Measurements from ENCODE around the gene ZDBF2.
"Not testable (repeated sequence)": the region's sequence is repeated elsewhere in the genome, so short reads cannot be mapped to it uniquely, and the experiment has no call there.

The ZDBF2 gene

DNA sequence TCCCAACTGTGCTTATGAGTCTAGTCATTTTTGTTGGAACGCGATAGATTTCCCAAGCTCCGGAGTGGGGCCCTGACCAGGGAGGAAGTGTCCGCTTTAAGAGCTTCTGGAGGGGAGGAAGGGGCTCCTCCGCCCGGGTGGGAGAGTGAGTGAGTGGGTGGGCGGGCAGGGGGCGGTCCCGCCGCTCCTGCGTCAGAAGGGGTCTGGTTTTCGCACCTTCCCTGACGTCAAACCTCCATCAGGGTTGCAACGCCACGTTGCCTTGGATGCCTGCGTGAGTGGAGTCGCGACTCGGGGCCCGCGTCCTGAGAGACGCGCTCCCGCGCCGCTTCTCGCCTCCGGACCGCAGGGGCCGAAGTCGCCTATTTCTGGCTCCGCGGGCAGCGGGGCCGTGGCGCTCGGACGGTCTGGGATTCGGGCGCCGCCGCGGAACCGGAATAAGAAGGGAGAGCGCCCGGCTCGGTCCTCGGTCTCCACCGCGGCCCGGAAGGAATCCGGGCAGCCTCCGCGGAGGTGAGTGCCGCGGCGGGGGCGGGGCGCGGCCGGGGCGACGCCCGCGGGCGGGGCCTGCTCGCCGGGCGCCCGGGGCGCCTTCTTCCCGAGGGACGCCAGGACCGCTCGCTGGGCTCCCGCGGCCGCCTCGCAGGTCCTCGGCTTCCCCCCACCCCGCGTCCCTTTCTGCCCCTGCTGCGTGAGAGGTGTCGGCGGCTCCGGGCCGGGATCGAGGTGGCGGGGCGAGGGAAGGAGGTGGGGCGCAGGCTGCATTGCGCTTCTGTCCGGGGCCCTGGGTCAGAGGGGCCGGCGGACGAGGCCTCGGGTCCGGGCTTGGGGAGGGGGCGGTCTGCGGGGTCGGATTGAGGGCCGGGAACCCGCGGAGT lies at the start of gene ZDBF2:
Gene ZDBF2, plus strand, starts transcription at position 230 of the 878 bp plus-strand sequence. CDS start 7,187 bp downstream, outside the sequence.
- DNase-seq, result peak; percentile 14

DNA sequence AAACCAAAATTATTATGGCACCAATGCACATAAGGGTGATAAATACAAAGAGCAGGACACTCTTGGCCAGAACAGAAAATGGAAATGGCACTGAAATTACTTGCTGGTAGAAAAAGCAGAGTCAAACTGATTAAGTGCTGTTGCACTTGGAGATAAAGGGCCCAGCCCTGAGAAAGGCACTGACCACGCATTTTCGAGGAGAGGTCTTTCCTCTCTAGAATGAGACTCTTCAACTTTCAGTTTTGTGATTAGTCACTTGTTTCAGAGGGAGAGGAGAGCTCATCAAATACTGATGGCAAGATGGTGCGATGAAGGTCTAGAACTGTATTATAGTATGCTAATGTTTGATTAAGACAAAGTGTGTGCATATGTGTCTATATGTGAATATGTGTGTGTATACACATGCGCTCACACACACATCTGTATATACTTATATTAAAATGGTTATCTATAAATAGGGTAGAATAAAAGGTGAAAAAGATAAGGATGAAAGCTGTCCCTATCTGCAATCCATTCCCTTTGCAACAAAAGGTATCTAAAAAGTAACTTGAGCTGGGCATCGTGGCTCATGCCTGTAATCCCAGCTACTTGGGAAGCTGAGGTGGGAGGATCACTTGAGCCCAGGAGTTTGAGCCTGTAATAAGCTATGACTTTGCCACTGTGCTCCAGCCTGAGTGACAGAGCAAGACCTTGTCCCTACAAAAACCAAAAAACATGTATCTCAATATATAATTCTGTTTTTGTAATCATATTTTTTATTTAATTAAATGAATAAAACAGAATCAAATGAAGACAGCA lies 48.8 kb upstream of the ZDBF2 start:
- DNase-seq, result no peak

DNA sequence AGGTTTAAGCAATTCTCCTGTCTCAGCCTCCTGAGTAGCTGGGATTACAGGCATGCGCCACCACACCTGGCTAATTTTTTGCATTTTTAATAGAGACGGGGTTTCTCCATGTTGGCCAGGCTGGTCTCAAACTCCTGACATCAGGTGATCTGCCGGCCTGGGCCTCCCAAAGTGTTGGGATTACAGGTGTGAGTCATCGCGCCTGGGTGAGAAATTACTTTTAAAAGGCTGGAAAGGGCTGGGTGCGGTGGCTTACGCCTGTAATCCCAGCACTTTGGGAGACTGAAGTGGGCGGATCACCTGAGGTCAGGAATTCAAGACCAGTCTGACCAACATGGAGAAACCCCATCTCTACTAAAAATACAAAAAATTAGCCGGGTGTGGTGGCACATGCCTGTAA lies 45.8 kb upstream of the ZDBF2 start:
- DNase-seq, result not testable (repeated sequence)

DNA sequence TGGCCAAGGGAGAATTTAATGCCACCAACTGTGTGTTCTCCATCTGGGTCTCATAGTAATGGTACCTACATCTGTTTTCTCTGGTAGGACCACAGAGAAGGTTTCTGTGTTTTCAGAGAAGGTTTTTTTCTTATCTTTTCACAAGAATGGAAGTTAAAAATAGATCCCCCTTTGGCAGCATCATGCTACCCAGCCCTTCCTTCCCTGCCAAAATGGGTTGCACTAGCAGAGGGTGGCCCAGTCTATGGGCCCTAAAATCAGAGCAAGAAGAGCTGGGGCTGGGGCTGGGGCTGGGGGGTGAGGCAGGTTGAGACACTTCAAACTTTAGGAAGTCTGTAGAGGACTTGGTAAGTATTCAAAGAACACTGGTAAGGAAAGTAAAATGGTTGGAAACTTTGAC lies 44.8 kb upstream of the ZDBF2 start:
- no peak for DNase-seq

DNA sequence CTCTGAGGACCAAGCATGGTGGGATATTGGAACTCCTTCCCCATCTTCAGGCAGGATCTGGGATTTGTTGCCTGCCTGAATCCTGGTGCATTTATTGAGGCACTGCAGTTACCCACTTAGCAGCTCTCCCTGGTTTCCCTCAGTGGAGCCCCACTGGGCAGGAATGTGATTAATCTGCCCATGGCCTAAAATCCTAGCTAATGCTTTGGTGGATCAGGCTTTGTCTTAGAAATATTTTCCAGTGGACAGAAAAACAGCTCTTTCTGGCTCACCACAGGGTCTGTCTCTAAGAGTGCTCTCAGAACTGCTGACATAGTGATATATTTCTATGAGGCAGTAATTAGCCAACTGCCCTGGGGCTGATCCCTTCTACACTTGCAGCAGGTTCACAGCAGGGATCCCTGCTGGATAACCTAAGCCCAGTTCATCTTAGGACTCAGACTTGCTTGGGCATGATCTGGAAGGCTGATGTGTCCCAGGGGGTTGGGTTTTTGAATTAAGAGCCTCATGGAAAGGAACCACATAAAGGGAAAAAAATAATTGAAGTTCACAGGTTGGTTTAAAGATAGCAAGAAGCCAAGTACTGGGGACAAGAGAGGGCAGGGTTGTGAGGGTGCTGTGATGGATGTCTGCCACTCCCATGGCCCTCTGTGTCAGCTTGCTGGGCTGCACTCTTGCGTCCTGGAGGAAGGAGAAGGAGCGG lies 44.3 kb upstream of the ZDBF2 start:
- no peak for DNase-seq

DNA sequence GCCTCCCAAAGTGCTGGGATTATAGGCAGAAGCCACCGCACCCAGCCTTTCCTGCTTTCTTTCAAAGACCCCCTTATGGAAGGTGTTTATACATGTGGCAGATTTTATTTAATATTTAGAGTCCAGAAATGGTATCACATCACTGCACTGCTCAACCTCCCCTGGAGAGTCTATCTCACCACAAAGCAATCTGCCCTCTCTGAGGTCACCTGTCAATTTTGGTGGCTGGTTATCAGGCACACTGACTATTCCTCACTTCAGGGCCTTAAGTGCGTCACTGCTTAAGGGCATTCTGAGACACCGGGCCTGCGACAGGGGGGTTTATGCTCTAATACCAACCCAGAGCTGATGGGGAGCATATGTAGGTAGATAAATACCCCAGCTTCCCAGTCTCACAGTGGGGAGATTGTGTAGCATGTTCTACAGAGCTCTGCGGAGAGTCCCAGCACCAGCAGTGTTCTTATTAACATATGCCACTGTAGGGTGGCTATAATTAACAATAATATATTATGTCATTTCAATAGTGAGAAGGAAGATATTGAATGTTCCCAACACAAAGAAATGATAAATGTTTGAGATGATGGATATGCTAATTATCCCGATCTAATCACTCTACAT lies 42.7 kb upstream of the ZDBF2 start:
- no peak for DNase-seq

DNA sequence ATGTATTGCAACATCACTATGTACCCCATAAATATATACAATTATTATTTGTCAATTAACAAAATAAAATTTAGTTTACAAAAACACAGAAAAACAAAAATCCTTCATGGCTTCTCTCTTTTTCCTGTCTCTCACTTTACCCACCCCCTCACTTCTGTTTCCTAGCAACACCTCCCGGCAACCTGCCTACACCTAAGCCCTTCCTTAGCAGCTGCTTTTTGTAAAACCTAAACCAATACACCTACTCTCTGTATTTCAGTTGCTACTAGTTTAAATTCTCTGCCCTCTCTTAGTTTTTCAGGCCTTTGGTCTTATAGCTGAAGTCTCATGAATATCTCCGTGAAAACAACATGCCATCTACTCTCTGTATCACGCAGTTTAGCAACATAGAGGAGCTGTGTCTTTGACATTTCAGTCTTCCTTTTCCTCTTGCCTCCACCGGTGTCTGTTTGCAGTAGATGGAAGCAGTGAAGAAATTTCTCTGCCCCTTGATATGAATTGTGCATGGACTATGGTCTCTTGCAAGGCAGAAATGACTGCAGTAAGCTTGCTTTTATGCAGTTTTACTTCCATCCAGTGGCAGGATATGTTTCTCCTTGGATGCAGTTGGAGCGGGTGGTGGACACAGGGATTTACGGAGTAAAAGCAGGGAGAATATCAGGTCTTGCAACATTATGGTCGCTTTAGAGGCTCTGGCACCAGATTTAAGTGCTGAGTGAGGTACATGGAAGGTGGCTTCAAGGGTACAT lies 42.0 kb upstream of the ZDBF2 start:
- DNase-seq, result no peak

DNA sequence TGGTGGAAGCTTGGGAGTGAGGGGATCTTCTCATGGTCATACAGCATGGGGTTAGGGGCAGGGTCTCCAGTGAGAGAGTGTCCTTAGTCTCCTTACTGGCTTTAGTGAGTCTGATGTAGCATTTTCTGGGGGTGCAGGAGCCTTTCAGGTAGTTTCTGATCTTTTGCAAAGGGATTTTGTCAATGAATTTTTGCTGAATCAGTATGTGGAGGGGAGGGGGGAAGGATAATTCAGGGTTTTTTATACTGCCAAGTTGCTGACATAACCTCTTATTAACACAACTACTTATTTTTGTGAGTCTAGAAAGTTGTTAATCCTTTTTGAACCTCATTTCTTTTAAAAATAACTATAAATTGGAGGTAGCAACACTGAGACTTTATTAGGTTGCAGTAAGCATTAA lies 35.3 kb upstream of the ZDBF2 start:
- DNase-seq, result no peak

DNA sequence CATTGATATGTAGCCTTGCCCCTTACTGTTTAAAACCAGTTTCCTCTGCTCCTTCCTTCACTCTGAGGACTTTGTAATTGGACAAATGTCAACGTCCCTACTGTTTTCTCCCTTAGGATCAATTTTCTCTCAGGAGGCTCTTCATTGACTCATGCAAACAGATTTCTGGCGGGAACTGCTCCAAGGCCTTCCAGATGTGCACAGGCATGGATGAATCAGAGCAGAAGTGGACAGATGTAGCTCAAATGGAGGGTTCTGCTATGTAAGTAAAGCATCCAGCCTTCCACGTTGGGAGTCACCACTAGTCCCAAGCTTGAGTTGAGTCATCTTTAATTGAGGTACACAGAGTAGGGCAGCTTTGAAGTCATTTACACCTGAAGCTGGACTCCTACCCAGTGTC lies 34.1 kb upstream of the ZDBF2 start:
- DNase-seq, result no peak

DNA sequence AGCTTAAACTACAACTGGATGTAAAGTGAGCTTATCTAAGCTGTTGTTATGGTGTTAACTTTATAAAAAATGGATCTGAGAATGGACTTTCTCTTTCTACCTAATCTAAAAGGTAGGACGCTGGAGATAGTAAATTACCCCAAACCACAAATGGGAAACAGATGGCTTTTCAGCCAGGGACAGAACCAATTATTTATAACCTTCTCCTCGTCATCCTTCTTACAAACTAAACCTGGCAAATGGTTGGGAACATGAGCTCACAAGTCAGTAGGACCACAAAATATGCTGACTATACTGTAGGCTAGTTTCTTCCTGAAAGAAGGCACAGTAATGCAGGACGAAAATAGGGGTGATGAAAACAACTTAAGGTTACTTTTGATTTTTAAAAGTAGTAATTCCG lies 32.7 kb upstream of the ZDBF2 start:
- no peak for DNase-seq

DNA sequence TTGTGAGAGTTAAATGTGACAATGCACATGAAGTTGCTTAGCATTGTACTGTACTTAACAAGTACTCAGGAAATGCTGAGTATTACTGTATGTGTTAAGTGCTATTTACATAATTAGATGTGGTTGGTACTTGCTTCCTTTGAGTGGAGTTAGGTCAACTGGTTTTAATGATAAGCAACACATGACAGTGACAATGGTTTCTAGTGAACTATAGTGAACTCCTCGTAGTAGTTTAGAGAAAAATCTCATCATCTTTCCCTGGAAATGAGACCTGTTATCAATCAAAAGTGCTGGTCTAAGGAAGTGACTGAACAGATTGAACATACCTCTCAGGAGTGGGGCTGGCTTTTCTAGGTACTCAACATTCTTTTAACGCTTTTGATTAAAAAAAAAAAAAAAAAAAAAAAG lies 29.2 kb upstream of the ZDBF2 start:
- DNase-seq, result no peak

DNA sequence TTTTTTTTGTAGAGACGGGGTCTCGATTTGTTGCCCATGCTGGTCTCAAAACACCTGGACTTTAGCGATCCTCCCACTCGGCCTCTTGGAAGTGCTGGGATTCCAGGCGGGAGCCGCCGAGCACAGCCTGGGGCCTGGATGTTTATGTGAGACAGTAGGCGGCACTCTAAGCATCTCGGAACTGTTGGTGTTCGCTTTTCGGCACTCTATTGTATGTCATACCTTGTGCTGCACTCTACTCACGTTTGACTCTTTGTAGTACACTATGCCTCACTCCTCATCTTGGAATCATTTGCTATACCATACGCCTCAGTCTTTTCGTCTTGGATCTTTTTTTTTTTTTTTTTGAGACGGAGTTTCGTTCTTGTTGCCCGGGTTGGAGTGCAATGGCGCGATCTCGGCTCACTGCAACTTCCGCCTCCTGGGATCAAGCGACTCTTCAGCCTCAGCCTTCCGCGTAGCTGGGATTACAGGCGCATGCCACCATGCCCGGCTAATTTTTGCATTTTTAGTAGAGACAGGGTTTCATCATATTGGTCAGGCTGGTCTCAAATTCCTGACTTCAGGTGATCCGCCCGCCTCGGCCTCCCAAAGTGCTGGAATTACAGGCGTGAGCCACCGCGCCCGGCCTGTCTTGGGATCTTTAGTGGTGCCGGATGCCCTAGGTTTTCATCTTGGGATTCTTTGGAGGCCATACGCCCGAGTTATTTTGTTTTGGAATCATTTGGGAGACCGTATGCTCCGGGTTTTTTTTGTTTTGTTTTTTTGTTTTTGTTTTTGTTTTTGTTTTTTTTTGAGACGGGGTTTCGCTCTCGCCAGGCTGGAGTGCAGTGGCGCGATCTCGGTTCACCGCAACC lies 24.2 kb upstream of the ZDBF2 start:
- DNase-seq, result no peak

DNA sequence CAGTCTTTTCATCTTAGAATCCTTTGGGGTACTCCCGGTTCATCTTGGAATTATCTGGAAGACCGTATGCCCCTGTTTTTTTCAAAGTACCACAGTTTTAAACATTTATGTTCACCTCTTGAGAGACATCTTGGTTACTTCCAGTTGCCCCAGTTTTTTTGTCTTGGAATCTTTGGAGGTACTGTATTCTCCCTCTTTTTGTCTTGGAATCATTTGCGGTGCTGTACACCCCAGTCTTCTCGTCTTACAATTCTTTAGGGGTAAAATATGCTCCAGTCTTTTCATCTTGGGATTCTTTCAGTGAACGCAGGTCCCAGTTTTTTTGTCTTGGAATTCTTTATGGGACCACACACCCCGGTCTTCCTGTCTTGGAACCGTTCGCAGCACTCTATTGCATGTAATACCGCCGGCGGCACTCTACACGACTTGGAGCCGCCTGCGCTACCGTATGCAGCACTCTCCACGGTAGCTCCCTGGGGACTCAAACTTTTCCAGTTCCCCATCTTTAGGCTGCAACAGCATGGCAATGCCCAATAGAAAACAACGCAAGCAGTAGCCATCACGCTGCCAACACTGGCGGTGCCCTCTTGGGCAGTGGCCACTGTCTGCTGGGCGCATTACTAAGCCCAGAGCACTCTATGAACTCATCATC lies 21.2 kb upstream of the ZDBF2 start:
- DNase-seq, result no peak

DNA sequence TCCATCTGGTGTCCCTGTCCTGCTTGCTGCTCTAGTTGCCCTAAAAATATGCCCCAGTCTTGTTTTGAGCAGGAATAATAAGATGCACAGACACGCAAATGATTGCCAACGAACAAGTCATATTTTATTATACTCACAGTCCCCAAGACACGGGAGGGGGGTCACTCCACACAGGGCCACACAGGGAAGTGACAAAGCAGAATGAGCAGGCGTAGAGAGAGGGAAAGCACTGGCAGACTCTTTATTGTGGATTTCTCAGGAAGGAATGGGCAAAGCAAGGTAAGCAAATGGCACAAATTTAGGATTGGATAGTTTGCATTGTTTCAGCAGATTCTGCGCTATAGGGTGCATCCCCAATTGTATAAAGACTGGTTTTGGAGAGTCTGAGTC lies 20.7 kb upstream of the ZDBF2 start:
- DNase-seq, result no peak

DNA sequence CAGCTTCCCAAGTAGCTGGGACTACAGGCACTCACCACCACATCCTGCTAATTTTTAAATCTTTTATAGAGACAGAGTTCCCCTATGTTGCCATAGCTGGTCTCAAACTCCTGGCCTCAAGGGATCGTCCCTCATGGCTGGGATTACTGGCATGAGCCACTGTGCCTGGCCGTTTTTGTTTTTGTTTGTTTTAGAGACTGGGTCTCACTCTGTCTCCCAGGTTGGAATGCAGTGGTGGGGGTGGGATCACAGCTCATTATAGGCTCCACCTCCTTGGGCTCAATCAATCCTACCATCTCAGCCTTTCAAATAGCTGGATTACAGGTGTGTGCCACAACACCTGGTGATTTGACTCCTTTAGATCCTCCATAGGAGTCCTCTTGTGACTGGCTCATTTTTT lies 19.5 kb upstream of the ZDBF2 start:
- no peak for DNase-seq

DNA sequence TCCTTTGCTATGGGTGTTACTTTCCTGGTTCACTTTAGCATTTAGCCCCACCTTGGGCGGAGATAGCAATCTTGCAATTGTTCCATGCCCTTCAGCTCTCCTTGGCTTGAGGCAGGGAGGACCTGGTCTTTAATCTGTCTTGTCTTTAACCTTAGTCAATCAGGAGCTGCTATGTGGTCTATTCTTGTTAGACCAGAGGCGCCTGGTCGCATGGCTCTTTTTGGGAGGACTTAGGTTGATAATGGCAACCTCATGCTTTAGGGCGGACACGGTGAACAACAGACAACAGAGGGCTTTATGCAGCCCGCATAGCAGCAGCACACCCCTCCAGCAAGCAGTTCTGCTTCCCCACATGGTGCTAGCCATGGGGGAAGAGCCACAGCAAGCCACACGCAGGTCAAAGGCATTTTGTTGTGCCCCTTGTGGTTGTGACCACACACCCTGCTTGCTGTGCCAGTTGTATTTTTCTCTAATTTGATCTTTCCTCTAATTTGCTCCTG lies 17.7 kb upstream of the ZDBF2 start:
- DNase-seq, result no peak

DNA sequence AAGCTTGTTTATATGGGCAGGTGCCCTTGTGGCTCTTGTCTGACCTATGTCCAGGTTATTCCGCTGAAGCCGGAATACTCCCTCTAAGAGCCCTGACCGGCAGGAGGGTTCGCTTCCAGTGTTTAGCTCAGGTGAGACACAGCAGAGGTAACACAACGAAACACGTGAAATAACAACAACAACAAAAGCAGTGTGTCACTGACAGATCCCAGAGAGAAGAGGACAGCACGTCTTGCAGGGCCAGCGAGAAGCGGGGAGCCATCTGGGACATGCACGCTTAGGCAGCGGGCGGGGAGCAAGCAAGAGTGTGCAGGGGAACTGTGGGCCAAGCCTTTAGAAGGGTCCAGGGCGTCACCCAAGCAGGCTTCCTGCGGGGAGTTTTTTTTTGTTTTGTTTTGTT lies 17.1 kb upstream of the ZDBF2 start:
- DNase-seq, result no peak

DNA sequence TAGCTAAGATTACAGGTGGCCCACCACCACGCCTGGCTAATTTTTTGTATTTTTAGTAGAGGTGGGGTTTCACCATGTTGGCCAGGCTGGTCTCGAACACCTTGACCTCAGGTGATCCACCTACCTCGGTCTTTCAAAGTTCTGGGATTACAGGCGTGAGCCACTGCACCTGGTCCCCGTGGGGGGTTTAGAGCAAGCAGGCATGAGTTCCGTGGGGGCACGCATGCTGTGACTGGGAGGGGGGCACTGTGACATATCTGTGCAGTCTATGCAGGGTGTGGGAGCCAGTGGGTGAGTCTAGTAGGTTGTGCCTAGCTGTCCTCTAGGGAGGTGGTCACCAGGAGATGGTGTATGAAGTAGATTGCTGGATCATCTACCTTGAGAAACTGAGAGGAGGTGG lies 16.6 kb upstream of the ZDBF2 start:
- DNase-seq, result no peak

DNA sequence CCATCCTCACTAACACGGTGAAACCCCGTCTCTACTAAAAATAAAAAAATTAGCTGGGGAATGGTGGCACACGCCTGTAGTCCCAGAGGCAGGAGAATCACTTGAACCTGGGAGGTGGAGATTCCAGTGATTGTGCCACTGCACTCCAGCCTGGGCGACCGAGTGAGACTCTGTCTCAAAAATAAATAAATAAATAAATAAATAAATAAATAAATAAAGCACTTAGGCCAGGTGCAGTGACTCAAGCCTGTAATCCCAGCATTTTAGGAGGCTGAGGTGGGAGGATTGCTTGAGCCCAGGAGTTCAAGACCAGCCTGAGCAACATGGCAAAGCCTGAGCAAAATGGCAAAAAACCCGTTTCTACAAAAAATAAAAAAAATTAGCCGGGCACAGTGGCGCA lies 15.8 kb upstream of the ZDBF2 start:
- DNase-seq, result not testable (repeated sequence)

DNA sequence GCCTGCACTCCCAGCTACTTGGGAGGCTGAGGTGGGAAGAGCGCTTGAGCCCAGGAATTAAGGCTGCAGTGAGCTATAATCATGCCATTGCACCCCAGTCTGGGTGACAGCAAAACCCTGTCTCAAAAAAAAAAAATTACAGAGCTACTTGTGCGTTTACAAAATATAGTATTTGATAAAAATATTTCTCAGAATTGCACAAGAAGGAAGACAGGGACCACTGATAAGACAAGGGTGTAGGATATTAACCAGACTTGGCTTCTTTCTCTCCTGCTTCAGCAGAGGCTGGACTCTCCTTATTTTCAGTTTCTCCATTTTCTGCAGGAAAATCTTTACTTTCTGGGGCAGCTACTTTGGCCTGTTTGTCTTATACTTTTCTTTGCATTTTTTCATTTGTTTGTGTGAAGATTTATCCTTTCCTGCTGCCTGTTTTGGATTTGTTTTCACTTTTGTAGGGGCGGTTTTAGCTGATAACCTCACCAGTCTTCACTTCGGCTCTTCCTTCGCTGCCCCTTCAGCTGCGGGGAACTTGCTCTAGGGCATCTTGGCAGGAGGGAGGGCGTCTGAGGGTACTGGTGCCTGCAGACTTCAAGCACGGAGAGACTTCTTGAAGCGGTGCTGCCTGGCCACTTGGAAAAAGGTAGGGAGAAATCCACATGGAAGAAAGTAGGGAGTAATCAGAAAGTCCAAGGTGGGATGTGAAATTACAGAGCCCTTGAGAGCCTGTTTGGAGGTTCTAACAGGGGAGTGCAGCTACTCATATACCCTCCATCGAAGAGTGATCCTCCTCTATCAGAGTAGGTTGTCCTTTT lies 14.9 kb upstream of the ZDBF2 start:
- no peak for DNase-seq
